B cell (primary cell): ENCODE results near the gene MIOS. TPM values are rescaled to one million over a fixed set of nuclear protein-coding genes. Genes with fewer than 3 reads are reported as not detected.

ENCODE experiments used
- ATAC-seq: fragments of 200-7000 bp; cut with Tn5 transposase; one replicate; pipeline ENCODE4 v1.10.0; 2021; ENCODE audit warnings: low read depth, mild to moderate bottlenecking, moderate number of reproducible peaks, moderate library complexity
- CTCF ChIA-PET: fragments of 350-600 bp; sonication (Branson Sonifier 250); formaldehyde crosslinking; loops from one replicate; lab custom pipeline; 2021; ENCODE audit warnings: antibody characterized with exemption, inconsistent platforms; lab: Charles Lee
- POLR2A ChIA-PET: fragments of 350-600 bp; sonication (Branson Sonifier 250); formaldehyde crosslinking; loops from one replicate; lab custom pipeline; 2021; ENCODE audit warnings: antibody characterized with exemption; lab: Charles Lee
- DNase-seq: peaks from one replicate; pipeline ENCODE4 v3.0.0; 2013
- H2AFZ ChIP-seq: 2 replicates; pipeline ENCODE4 v1.6.1; 2012; ENCODE audit warnings: mild to moderate bottlenecking, low read depth, low read length; ENCODE audit not compliant: insufficient read depth, poor library complexity, severe bottlenecking
- H3K27ac ChIP-seq, 2 donors: 1 replicate in 1 of 2; 2 replicates in 1 of 2; pipeline ENCODE4 v1.5.1; 2012 to 2013; ENCODE audit warnings: low read length in 2 of 2, mild to moderate bottlenecking in 2 of 2, moderate library complexity in 1 of 2
- H3K27me3 ChIP-seq, 4 experiments: fragments of 200-600 bp in 1 of 4; sonication (generic) in 1 of 4; replicated peaks in 1 of 4; 1 replicate in 2 of 4; 2 replicates in 2 of 4; pipeline versions ENCODE4 v1.6.1 to v1.7.0; 2013 to 2016; ENCODE audit warnings: low read length in 3 of 4, mild to moderate bottlenecking in 2 of 4, mixed read lengths in 1 of 4, moderate library complexity in 1 of 4; ENCODE audit not compliant: insufficient read depth in 4 of 4, control insufficient read depth in 3 of 4; ENCODE audit errors: control extremely low read depth in 1 of 4
- H3K36me3 ChIP-seq, 2 experiments: replicated peaks in 1 of 2; 1 replicate in 1 of 2; 2 replicates in 1 of 2; pipeline versions ENCODE4 v1.6.1 to v1.7.1; 2013; ENCODE audit warnings: low read length in 1 of 2; ENCODE audit not compliant: insufficient read depth in 2 of 2, control insufficient read depth in 1 of 2; ENCODE audit errors: control extremely low read depth in 1 of 2, extremely low read depth in 1 of 2
- H3K4me1 ChIP-seq, 2 donors: fragments of 200-600 bp in 1 of 2; sonication (generic) in 1 of 2; 1 replicate in 1 of 2; 2 replicates in 1 of 2; pipeline versions ENCODE4 v1.5.1 to v1.6.1; 2013 to 2017; ENCODE audit warnings: low read length in 2 of 2; ENCODE audit not compliant: control insufficient read depth in 2 of 2, insufficient read depth in 2 of 2
- H3K4me2 ChIP-seq: replicated peaks from 2 replicates; pipeline ENCODE3; 2012; ENCODE audit warnings: mild to moderate bottlenecking, low read depth, low read length; ENCODE audit not compliant: poor library complexity, severe bottlenecking
- H3K4me3 ChIP-seq, 5 experiments: fragments of 200-600 bp in 1 of 5; sonication (generic) in 1 of 5; 1 replicate in 3 of 5; 2 replicates in 2 of 5; pipeline versions ENCODE4 v1.5.1 to v1.7.0; 2011 to 2016; ENCODE audit warnings: low read length in 4 of 5, mild to moderate bottlenecking in 4 of 5, low read depth in 2 of 5, control low read depth in 1 of 5, moderate library complexity in 1 of 5; ENCODE audit not compliant: insufficient read depth in 1 of 5; ENCODE audit errors: control extremely low read depth in 1 of 5, extremely low read depth in 1 of 5
- H3K79me2 ChIP-seq: fragments of 200-600 bp; sonication (generic); one replicate; pipeline ENCODE4 v1.6.0; 2016; ENCODE audit warnings: low read length; ENCODE audit not compliant: control insufficient read depth, insufficient read depth
- H3K9ac ChIP-seq: fragments of 200-600 bp; sonication (generic); 2 replicates; pipeline ENCODE4 v1.6.1; 2017; ENCODE audit warnings: mild to moderate bottlenecking, low read length, moderate library complexity
- H3K9me3 ChIP-seq, 3 donors: one replicate each; pipeline versions ENCODE4 v1.6.1 to v1.7.1; 2013; ENCODE audit warnings: low read length in 2 of 3; ENCODE audit not compliant: control insufficient read depth in 2 of 3, insufficient read depth in 1 of 3; ENCODE audit errors: control extremely low read depth in 1 of 3
- H4K20me1 ChIP-seq: 2 replicates; pipeline ENCODE4 v1.6.0; 2012; ENCODE audit warnings: mild to moderate bottlenecking, low read length; ENCODE audit not compliant: insufficient read depth, control insufficient read depth, poor library complexity, severe bottlenecking
- H3K27ac Mint-ChIP-seq: one replicate; pipeline ENCODE4 v1.8.0; 2021; ENCODE audit warnings: mixed read lengths
- H3K27me3 Mint-ChIP-seq: one replicate; pipeline ENCODE4 v1.8.0; 2021; ENCODE audit warnings: mixed read lengths
- H3K4me1 Mint-ChIP-seq: one replicate; pipeline ENCODE4 v1.8.0; 2021; ENCODE audit warnings: mixed read lengths
- H3K4me3 Mint-ChIP-seq: one replicate; pipeline ENCODE4 v1.8.0; 2021; ENCODE audit warnings: mixed read lengths
- H3K9me3 Mint-ChIP-seq: one replicate; pipeline ENCODE4 v1.8.0; 2022; ENCODE audit warnings: mixed read lengths; ENCODE audit not compliant: insufficient read depth
- CTCF ChIP-seq: fragments of 200-600 bp; IDR thresholded peaks from one replicate; pipeline ENCODE4 v1.8.0; 2022; ENCODE audit warnings: antibody characterized with exemption, mild to moderate bottlenecking
- EZH2 ChIP-seq: IDR thresholded peaks from 2 replicates; pipeline ENCODE4 v1.6.1; 2012; ENCODE audit warnings: borderline replicate concordance, low read depth, mild to moderate bottlenecking, moderate library complexity, low read length; ENCODE audit not compliant: insufficient read depth, poor library complexity, severe bottlenecking
- WGBS: methylation state at CpG from one replicate; pipeline ENCODE4 v1.1.5; 2013; ENCODE audit warnings: missing lambda C conversion rate; ENCODE audit not compliant: insufficient coverage; 5-methylcytosine and 5-hydroxymethylcytosine counted together
- intact Hi-C: fragments of 100-400 bp; cut with micrococcal nuclease; formaldehyde crosslinking; loops from one replicate; pipeline ENCODE4 v1.10.0; 2022
- polyA plus RNA-seq: library from polyadenylated mRNA; depleted of rRNA; stranded (reverse); fragments of >200 nt; gene quantifications from 2 replicates; pipeline ENCODE4 v1.2.3, GENCODE V29; 2012
- total RNA-seq, 2 donors: library from RNA; stranded (reverse); fragments of 120-200 nt in 1 of 2; gene quantifications; 1 replicate in 1 of 2; 2 replicates in 1 of 2; pipeline versions ENCODE4 v1.2.3 to v1.2.4, GENCODE V29; 2013 to 2022

MIOS gene
- total and polyA plus RNA-seq, 2 donors (not counting 1 experiment from before 2014, with no cell fraction given): 28.9 to 50.1 TPM

- ChIA-PET CTCF (interaction anchor here (0.8 kb wide), 1 partner anchor 14 kb away, joined by 3 read pairs; no protein-coding TSS in a partner anchor), POLR2A (no interaction called here)
- H3K4me3 Mint-ChIP-seq: no peak overlapping the region
- Histone ChIP-seq H2AFZ (no peak overlapping the region), H3K4me1 (peaks cover 8 to 9% of the 10 kb centered on the region in 2 donors), H3K27me3 (no peaks in the 10 kb centered on the region), H3K9me3 (no peaks in the 10 kb centered on the region), H3K9ac (no peak overlapping the region), H3K4me2 (no peak overlapping the region), H4K20me1 (peaks cover 5% of the 10 kb centered on the region), H3K27ac (no peak overlapping the region), H3K36me3 (peaks cover 4 to 23% of the 10 kb centered on the region in 2 experiments), H3K79me2 (peaks cover 40% of the 10 kb centered on the region), H3K4me3 (no peak overlapping the region)
- TF ChIP-seq CTCF: no peak
- TF ChIP-seq EZH2: no peak
- intact Hi-C loops: no loop called here
- no peak for DNase-seq
- H3K9me3 Mint-ChIP-seq: no peaks in the 10 kb centered on the region
- no peaks in the 10 kb centered on the region for H3K27me3 Mint-ChIP-seq
- peaks cover 2% of the 10 kb centered on the region for H3K4me1 Mint-ChIP-seq
- 100% methylated on average over 1 of the region's 1 CpG for WGBS
- H3K27ac Mint-ChIP-seq: no peak overlapping the region
- ATAC-seq: no peak
Observed at GRCh38 chr7:7582596-7582995, 15.9 kb downstream of the MIOS start.

- H3K9me3 ChIP-seq: no peaks in the 10 kb centered on the region
- H2AFZ ChIP-seq: no peak overlapping the region
- no CpG with 5 or more reads among the region's 2 CpGs for WGBS
- no peak overlapping the region for H3K4me2 ChIP-seq
- peaks cover 3% of the 10 kb centered on the region for H3K4me1 Mint-ChIP-seq
- H3K4me3 Mint-ChIP-seq: no peak overlapping the region
- H3K79me2 ChIP-seq: peaks cover 29% of the 10 kb centered on the region
- intact Hi-C loops: no loop called here
- DNase-seq: no peak
- CTCF ChIA-PET: interaction anchor here (1.0 kb wide), 1 partner anchor 98 kb away, joined by 3 read pairs; no protein-coding TSS in a partner anchor
- H3K4me1 ChIP-seq: no peaks in the 10 kb centered on the region
- ATAC-seq: no peak
- H4K20me1 ChIP-seq: no peaks in the 10 kb centered on the region
- TF ChIP-seq CTCF (no peak), EZH2 (no peak)
- H3K36me3 ChIP-seq: peaks cover 4 to 25% of the 10 kb centered on the region in 2 experiments
- H3K27ac Mint-ChIP-seq: no peak overlapping the region
- no peaks in the 10 kb centered on the region for H3K27me3 ChIP-seq
- H3K27ac ChIP-seq: no peak overlapping the region
- H3K27me3 Mint-ChIP-seq: no peaks in the 10 kb centered on the region
- H3K9me3 Mint-ChIP-seq: no peaks in the 10 kb centered on the region
- POLR2A ChIA-PET: no interaction called here
- H3K9ac ChIP-seq: no peak overlapping the region
- H3K4me3 ChIP-seq: no peak overlapping the region
Observed at GRCh38 chr7:7583731-7584130, 17.0 kb downstream of the MIOS start.
